Activated CD8-positive, alpha-beta T cell treated with anti-CD3 and anti-CD28 coated beads for 36 hours (primary cell): ENCODE results near the gene PARP9. TPM values are rescaled to one million over a fixed set of nuclear protein-coding genes. Genes with fewer than 3 reads are reported as not detected.

Experiments
- ATAC-seq: fragments of 200-7000 bp; cut with Tn5 transposase; one replicate; pipeline ENCODE4 v1.10.0; 2021; ENCODE audit warnings: mild to moderate bottlenecking, moderate library complexity
- CTCF ChIA-PET: fragments of 350-600 bp; sonication (Branson Sonifier 250); formaldehyde crosslinking; loops from one replicate; lab custom pipeline; 2021; ENCODE audit warnings: antibody characterized with exemption; lab: Charles Lee
- POLR2A ChIA-PET: fragments of 350-600 bp; sonication (Branson Sonifier 250); formaldehyde crosslinking; loops from one replicate; lab custom pipeline; 2021; ENCODE audit warnings: antibody characterized with exemption; lab: Charles Lee
- DNase-seq: peaks from one replicate; pipeline ENCODE4 v3.0.0-alpha.2; 2020
- H3K27ac Mint-ChIP-seq: one replicate; pipeline ENCODE4 v1.8.0; 2021; ENCODE audit warnings: mild to moderate bottlenecking, mixed read lengths
- H3K27me3 Mint-ChIP-seq: one replicate; pipeline ENCODE4 v1.8.0; 2021; ENCODE audit warnings: mixed read lengths
- H3K36me3 Mint-ChIP-seq: one replicate; pipeline ENCODE4 v1.8.0; 2021; ENCODE audit warnings: low read depth, mixed read lengths
- H3K4me1 Mint-ChIP-seq: one replicate; pipeline ENCODE4 v1.8.0; 2021; ENCODE audit warnings: low read depth, mixed read lengths
- H3K4me3 Mint-ChIP-seq: one replicate; pipeline ENCODE4 v1.8.0; 2021; ENCODE audit warnings: mild to moderate bottlenecking, moderate library complexity, mixed read lengths
- H3K9me3 Mint-ChIP-seq: one replicate; pipeline ENCODE4 v1.8.0; 2021; ENCODE audit warnings: mixed read lengths
- CTCF ChIP-seq: fragments of 200-600 bp; IDR thresholded peaks from one replicate; pipeline ENCODE4 v1.8.0; 2022; ENCODE audit warnings: antibody characterized with exemption, mild to moderate bottlenecking
- intact Hi-C: fragments of 100-400 bp; cut with micrococcal nuclease; formaldehyde crosslinking; loops from one replicate; pipeline ENCODE4 v1.10.0; 2022
- total RNA-seq, 2 experiments: library from RNA; stranded (reverse); gene quantifications; one replicate each; pipeline ENCODE4 v1.2.3, GENCODE V29; 2021

The PARP9 gene
- total RNA-seq, 2 experiments from 2014 or later, result 17.8 to 18.5 TPM

- Mint-ChIP-seq H3K27me3 (no peaks in the 10 kb centered on the region), H3K36me3 (peaks cover 14% of the 10 kb centered on the region), H3K4me3 (no peak overlapping the region), H3K4me1 (peaks cover 14% of the 10 kb centered on the region), H3K27ac (no peak overlapping the region), H3K9me3 (no peaks in the 10 kb centered on the region)
- no peak for ATAC-seq
- TF ChIP-seq CTCF, result no peak
- ChIA-PET CTCF (no interaction called here), POLR2A (interaction anchor here (1.1 kb wide), 1 partner anchor 10 kb away, joined by 5 read pairs; no protein-coding TSS in a partner anchor)
- DNase-seq, result no peak
- intact Hi-C loops, result no loop called here
These were observed 29.9 kb upstream of the PARP9 start for GRCh38 chr3:122594025-122594424.

- Mint-ChIP-seq H3K4me1 (peaks cover 31% of the 10 kb centered on the region), H3K36me3 (peaks cover 17% of the 10 kb centered on the region), H3K27me3 (no peaks in the 10 kb centered on the region), H3K4me3 (no peak overlapping the region), H3K9me3 (no peaks in the 10 kb centered on the region), H3K27ac (no peak overlapping the region)
- DNase-seq (no peak), ATAC-seq (no peak)
- TF ChIP-seq CTCF, result no peak
- ChIA-PET POLR2A (no interaction called here), CTCF (no interaction called here)
- intact Hi-C loops, result no loop called here
These were observed 26.5 kb upstream of the PARP9 start for GRCh38 chr3:122590610-122591009.

- Mint-ChIP-seq H3K4me3 (no peak overlapping the region), H3K9me3 (peaks cover 2% of the 10 kb centered on the region), H3K4me1 (peaks cover 39% of the 10 kb centered on the region), H3K27ac (no peak overlapping the region), H3K27me3 (no peaks in the 10 kb centered on the region), H3K36me3 (peaks cover 28% of the 10 kb centered on the region)
- DNase-seq, result no peak
- TF ChIP-seq CTCF, result no peak
- intact Hi-C loops, result no loop called here
- ATAC-seq, result peak; percentile 42
- POLR2A ChIA-PET, result no interaction called here
- CTCF ChIA-PET, result no interaction called here
These were observed 25.2 kb upstream of the PARP9 start for GRCh38 chr3:122589297-122589696.

- DNase-seq (no peak), ATAC-seq (no peak)
- H3K4me3 Mint-ChIP-seq, result no peak overlapping the region
- H3K27ac Mint-ChIP-seq, result no peak overlapping the region
- H3K4me1 Mint-ChIP-seq, result peaks cover 45% of the 10 kb centered on the region
- H3K9me3 Mint-ChIP-seq, result peaks cover 12% of the 10 kb centered on the region
- no peak for TF ChIP-seq CTCF
- H3K36me3 Mint-ChIP-seq, result peaks cover 41% of the 10 kb centered on the region
- ChIA-PET CTCF (interaction anchor here (1.2 kb wide), 2 partner anchors 9 to 92 kb away, joined by 3 to 4 read pairs; no protein-coding TSS in a partner anchor), POLR2A (interaction anchor here (1.3 kb wide), 1 partner anchor 11 kb away, joined by 3 read pairs; no protein-coding TSS in a partner anchor)
- no peaks in the 10 kb centered on the region for H3K27me3 Mint-ChIP-seq
- intact Hi-C loops, result no loop called here
These were observed 23.5 kb upstream of the PARP9 start for GRCh38 chr3:122587572-122587971.

GRCh38 chr3:122586773-122587485, 22.8 kb upstream of the PARP9 start:
- ChIA-PET CTCF (interaction anchor here (1.2 kb wide), 2 partner anchors 8 to 93 kb away, joined by 3 to 4 read pairs; no protein-coding TSS in a partner anchor), POLR2A (no interaction called here)
- Mint-ChIP-seq H3K4me1 (peaks cover 45% of the 10 kb centered on the region), H3K9me3 (peaks cover 19% of the 10 kb centered on the region), H3K36me3 (peaks cover 43% of the 10 kb centered on the region), H3K4me3 (no peak overlapping the region), H3K27ac (peak overlapping the region; percentile 65), H3K27me3 (no peaks in the 10 kb centered on the region)
- no peak for TF ChIP-seq CTCF
- DNase-seq, result no peak
- intact Hi-C loops, result no loop called here
- no peak for ATAC-seq
